ENCODE measurements around the gene PMF1.
"Not testable (repeated sequence)": the region's sequence is repeated elsewhere in the genome, so short reads cannot be mapped to it uniquely, and the experiment has no call there.

The PMF1 gene

GRCh38 chr1:156195853-156196252, 17.0 kb upstream of the PMF1 start:
- DNase-seq (ENCODE audit: low read depth in 1 of 2, low spot score in 1 of 2) = no peak

DNA sequence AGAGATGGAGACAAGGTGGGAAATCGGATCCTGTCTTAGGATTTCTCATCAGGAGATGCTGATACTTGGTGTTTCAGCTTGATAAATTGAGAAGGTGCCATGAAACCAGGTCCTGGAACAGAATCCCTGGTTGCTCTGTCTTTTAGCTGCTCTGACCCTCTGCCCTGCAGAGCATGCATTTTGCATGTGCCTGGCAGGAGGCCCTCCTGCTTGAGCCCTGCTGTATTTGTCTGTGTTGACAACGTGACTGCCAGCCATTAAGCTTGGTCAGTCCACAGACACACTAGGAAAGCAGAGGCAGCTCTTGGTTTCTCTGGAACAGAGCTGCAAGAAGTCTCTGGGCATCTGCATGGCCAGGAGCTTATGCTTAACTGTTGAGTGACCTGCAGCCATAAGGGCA, 16.4 kb upstream of the PMF1 start:
- DNase-seq (ENCODE audit: low read depth in 1 of 2, low spot score in 1 of 2) = no peak

DNA sequence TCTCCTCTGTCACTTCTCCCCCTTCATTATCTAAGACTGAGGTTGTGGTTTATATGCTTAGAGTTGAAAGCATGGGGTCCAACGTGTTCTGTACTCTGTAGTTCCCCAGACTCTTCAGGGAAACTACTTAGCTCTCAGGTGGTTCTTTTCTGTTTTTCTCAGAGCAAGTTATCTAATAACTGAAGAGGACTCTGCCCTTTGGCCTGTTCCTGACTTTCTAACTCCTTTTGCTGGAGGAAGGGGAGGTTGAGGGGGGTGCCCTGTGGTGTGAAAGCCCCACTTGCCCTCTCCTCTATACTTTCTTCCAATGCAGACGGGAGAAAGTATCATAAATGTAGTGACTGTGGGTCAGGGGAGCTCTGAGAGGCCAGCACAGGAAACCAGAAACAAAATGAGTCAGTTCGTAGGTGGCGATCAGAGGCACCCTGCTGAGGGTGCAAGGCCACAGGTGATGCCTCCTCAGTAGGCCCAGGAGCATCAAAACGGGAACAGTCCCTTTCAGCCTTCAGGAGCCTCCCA, 13.9 kb upstream of the PMF1 start:
- no peak for DNase-seq (ENCODE audit: low read depth in 1 of 2, low spot score in 1 of 2)

GRCh38 chr1:156200044-156200443, 12.8 kb upstream of the PMF1 start:
- no peak for DNase-seq (ENCODE audit: low read depth in 1 of 2, low spot score in 1 of 2)

GRCh38 chr1:156203331-156203730, 9.5 kb upstream of the PMF1 start:
- no peak for DNase-seq (ENCODE audit: low read depth in 1 of 2, low spot score in 1 of 2)

DNA sequence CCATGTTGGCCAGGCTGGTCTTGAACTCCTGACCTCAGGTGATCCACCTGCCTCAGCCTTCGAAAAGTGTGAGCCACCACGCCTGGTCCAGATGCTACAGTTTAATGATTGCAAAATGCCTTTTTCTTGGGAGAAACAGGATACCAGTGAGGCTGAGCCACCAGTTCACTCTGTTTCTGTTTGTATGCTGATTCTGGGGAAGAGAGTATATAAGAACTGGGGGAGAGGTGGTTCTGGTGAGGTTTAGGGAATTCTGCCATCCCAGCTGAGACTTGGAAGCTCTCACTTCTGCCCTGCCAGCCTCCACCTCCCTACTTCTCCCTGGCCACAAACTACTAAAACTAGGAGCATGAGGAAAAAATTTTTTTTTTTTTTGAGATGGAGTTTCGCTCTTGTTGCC, 8.1 kb upstream of the PMF1 start:
- no peak for DNase-seq (ENCODE audit: low read depth in 1 of 2, low spot score in 1 of 2)

DNA sequence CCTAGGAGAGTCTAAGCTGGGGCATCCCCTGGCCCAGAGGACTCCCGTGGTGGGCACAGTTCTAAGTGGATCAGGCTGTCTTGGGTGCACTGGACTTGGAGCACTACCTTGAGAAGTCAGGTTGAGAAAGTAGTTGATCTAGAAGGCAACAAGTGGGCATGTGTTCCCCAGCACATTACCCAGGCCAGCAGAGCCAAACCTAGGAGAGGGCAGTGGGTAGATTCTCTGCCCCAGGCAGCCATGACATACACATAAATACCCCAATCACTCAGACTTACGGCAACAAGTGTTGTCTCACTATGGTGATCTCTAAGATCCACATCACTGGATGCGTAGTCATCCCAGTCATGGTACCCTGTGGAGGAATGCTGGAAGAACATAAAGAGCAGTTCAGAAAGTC, 1.6 kb upstream of the PMF1 start:
- DNase-seq (ENCODE audit: low read depth in 1 of 2, low spot score in 1 of 2) = no peak

DNA sequence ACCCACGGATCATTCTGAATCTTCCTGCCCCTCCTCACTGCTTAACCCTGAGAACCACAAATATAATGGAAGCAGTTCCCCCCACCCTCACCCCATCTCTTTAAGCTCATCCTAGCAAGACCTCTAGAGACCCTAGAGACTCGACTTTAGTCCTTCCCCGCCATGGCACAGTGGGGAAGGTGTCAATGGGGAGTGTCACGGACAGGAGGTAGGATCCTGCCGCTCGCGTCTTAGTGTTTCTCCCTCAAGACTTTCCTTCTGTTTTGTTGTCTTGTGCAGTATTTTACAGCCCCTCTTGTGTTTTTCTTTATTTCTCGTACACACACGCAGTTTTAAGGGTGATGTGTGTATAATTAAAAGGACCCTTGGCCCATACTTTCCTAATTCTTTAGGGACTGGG, 677 bp upstream of the PMF1 start:
- DNase-seq (ENCODE audit: low read depth in 1 of 2, low spot score in 1 of 2) = no peak

- DNase-seq (ENCODE audit: low read depth in 1 of 2, low spot score in 1 of 2) = no peak
Measured at GRCh38 chr1:156213644-156213966, 798 bp downstream of the PMF1 start.

- no peak for DNase-seq (ENCODE audit: low read depth in 1 of 2, low spot score in 1 of 2)
Measured at GRCh38 chr1:156214024-156214748, 1.4 kb downstream of the PMF1 start.

- DNase-seq (ENCODE audit: low read depth in 1 of 2, low spot score in 1 of 2) = not testable (repeated sequence)
Measured at GRCh38 chr1:156216361-156217086, 3.7 kb downstream of the PMF1 start.

DNA sequence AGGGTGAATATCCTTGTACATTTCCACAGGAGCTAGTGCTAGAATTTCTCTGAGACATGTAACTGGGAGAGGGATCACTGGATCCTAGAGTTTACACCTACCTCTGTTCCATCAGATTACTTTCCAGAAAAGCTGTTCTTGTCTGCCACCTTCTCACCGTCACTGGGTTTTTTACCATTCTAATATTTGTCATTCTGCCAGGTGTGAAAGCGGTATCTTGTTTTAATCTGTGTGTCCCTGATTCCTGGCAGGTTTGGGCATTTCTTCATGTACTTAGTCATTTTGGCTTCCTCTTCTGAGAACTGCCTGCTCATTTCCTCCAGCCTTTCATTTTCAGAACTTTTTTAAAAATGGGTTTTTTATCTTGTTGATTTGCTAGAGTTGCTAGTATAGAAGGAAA, 5.1 kb downstream of the PMF1 start:
- no peak for DNase-seq (ENCODE audit: low read depth in 1 of 2, low spot score in 1 of 2)

DNA sequence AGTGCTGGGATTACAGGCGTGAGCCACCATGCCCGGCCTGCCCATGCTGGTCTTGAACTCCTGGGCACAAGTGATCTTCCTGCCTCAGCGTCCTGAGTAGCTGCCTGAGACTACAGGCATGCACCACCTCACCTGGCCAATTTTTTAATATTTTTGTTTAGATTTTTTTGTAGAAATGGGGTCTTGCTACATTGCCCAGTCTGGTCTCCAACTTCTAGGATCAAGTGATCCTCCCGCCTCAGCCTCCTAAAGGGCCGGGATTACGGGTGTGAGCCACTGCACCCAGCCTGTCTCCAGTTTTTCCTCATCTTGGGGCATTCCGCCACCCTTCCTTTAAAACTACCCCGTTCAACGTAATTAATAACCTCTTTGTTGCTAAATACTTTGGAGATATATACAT, 7.4 kb downstream of the PMF1 start:
- DNase-seq (ENCODE audit: low read depth in 1 of 2, low spot score in 1 of 2) = no peak

- no peak for DNase-seq (ENCODE audit: low read depth in 1 of 2, low spot score in 1 of 2)
Measured at GRCh38 chr1:156221986-156222692, 9.3 kb downstream of the PMF1 start.

GRCh38 chr1:156225677-156226014, 12.8 kb downstream of the PMF1 start:
- DNase-seq (ENCODE audit: low read depth in 1 of 2, low spot score in 1 of 2) = no peak

GRCh38 chr1:156226116-156226538, 13.3 kb downstream of the PMF1 start:
- no peak for DNase-seq (ENCODE audit: low read depth in 1 of 2, low spot score in 1 of 2)

DNA sequence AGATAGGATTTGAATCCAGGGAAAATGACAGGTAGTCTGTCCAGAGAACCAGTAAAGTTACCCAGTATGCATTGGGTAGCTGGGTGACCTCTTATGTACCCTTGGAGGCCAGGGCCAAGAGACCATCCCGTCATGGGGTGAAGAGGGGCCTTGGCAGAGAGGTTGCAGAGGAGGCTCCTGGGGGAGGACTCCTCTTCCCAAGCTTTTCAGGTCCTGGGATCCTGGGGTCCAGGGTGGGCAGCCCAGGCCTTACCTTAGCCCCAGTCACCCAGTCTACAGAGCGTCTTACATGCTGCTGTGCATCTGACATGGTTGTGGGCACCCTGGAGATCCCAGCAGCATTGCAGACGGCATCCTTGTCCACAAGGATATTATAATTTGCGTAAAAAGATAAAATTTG, 14.0 kb downstream of the PMF1 start:
- no peak for DNase-seq (ENCODE audit: low read depth in 1 of 2, low spot score in 1 of 2)

DNA sequence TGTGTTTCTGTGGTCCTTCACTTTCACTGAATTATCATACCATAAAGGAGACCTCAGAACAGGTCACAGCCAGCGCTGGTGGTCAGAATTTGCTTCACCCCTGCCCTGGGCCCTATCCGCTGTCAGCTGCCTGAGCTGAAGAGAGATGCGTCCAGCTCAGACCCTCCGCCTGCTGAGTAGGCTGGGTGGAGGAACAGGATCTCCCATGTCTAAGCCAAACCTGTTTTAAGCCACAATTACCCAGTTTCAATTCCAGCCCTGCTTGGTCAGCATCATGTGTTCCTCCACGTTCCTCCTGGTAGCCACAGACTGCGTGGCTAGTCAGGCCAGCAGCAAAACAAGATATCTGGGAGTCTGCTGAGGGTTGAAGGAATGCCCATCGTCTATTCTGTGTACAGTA, 15.7 kb downstream of the PMF1 start:
- no peak for DNase-seq (ENCODE audit: low read depth in 1 of 2, low spot score in 1 of 2)

DNA sequence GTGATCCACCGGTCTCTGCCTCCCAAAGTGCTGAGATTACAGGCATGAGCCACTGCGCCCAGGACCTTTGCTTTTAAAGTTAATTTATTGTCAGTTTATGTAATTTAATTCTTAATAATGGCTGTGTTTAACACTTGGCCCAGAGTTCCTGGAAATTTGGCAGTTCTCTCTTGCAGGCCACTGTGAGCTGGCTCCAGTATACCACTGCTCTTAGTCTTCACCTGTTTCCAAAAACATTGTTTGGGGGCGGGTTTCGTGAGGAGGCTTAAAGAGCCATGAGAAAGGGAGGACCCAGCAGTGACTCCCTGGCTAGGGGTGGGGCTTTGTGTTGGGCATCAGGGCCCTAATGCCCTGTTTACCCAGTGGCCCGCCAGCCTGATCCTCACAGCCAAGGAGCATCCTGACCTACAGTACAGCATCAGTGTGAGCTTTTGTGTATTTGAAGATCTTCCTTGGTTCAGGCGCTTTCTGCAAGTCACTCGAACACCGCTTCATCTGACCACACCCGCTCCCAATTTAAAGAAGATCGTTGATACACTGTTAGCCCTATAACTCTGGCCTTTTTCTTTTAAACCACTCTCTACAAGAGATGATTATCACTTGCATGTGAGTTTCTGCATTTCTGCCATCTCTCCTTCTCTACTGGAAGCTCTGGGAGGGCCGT, 17.1 kb downstream of the PMF1 start:
- DNase-seq (ENCODE audit: low read depth in 1 of 2, low spot score in 1 of 2) = no peak

DNA sequence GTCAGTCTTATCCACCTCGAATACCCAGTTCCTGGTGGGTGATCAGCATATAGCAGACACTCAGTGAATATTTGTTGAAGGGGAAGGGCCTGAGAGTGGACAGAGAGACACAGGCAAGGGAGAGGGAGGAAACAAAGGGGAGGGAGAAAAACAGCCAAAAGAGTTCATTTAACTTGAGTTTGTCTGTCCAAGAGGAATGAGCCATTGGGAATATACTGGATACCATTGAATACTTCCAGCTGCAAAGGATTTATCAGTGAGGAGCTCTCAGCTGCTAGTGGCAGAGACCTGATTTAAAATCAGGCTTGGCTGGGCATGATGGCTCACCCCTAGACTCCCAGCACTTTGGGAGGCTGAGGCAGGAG, 17.6 kb downstream of the PMF1 start:
- DNase-seq (ENCODE audit: low read depth in 1 of 2, low spot score in 1 of 2) = no peak

GRCh38 chr1:156232201-156232894, 19.5 kb downstream of the PMF1 start:
- DNase-seq (ENCODE audit: low read depth in 1 of 2, low spot score in 1 of 2) = no peak

Measured in stimulated activated CD4-positive, alpha-beta T cell treated with anti-CD3 and anti-CD28 coated beads, Interleukin-15, amount 100 ng/mL, for 1 hour (primary cell).